Subcutaneous abdominal adipose tissue (tissue), 5 donors: ENCODE results near the gene GOLPH3.

ENCODE experiments used
- H3K27ac ChIP-seq: one replicate; pipeline ENCODE4 v1.7.0; 2013; ENCODE audit warnings: low read depth, mild to moderate bottlenecking, inconsistent platforms, low read length, moderate library complexity
- H3K27me3 ChIP-seq, 5 donors: one replicate each; pipeline ENCODE4 v1.7.0; 2013; ENCODE audit warnings: low read length in 5 of 5, inconsistent platforms in 1 of 5; ENCODE audit not compliant: control insufficient read depth in 5 of 5, insufficient read depth in 4 of 5
- H3K36me3 ChIP-seq, 5 donors: one replicate each; pipeline ENCODE4 v1.7.0; 2013; ENCODE audit warnings: low read length in 5 of 5; ENCODE audit not compliant: control insufficient read depth in 5 of 5, insufficient read depth in 5 of 5
- H3K4me1 ChIP-seq, 5 donors: one replicate each; pipeline ENCODE4 v1.7.0; 2013; ENCODE audit warnings: low read length in 5 of 5, mild to moderate bottlenecking in 3 of 5, moderate library complexity in 1 of 5; ENCODE audit not compliant: control insufficient read depth in 5 of 5, insufficient read depth in 5 of 5
- H3K4me3 ChIP-seq, 5 donors: one replicate each; pipeline ENCODE4 v1.7.0; 2013; ENCODE audit warnings: low read length in 5 of 5, low read depth in 1 of 5
- H3K9ac ChIP-seq, 5 donors: one replicate each; pipeline ENCODE4 v1.7.0; 2013; ENCODE audit warnings: low read length in 5 of 5, mild to moderate bottlenecking in 4 of 5, moderate library complexity in 3 of 5
- H3K9me3 ChIP-seq, 5 donors: one replicate each; pipeline ENCODE4 v1.7.0; 2013; ENCODE audit warnings: low read length in 5 of 5; ENCODE audit not compliant: control insufficient read depth in 5 of 5
- donor health status: healthy.
- donor health status: healthy.
- donor health status: healthy.
- donor health status: healthy.
- donor health status: healthy.

The GOLPH3 gene

GRCh38 chr5:32202394-32202793 lies 28.3 kb upstream of the GOLPH3 start:
- Histone ChIP-seq H3K27ac (peak overlapping the region; percentile 60), H3K27me3 (no peaks in the 10 kb centered on the region), H3K9me3 (no peaks in the 10 kb centered on the region), H3K4me1 (peaks cover 3 to 42% (median 25%) of the 10 kb centered on the region in 5 donors), H3K4me3 (no peak overlapping the region), H3K9ac (no peak overlapping the region), H3K36me3 (no peaks in the 10 kb centered on the region)

GRCh38 chr5:32201122-32201753 lies 27.1 kb upstream of the GOLPH3 start:
- Histone ChIP-seq H3K27me3 (no peaks in the 10 kb centered on the region), H3K9me3 (no peaks in the 10 kb centered on the region), H3K9ac (no peak overlapping the region), H3K27ac (peak overlapping the region; percentile 52), H3K4me1 (peaks cover 3 to 42% (median 25%) of the 10 kb centered on the region in 5 donors), H3K4me3 (no peak overlapping the region), H3K36me3 (no peaks in the 10 kb centered on the region)

- Histone ChIP-seq H3K9ac (no peak overlapping the region), H3K9me3 (no peaks in the 10 kb centered on the region), H3K4me3 (no peak overlapping the region), H3K27me3 (no peaks in the 10 kb centered on the region), H3K27ac (no peak overlapping the region), H3K36me3 (no peaks in the 10 kb centered on the region), H3K4me1 (peaks cover 5 to 19% (median 13%) of the 10 kb centered on the region in 5 donors)
Measured at GRCh38 chr5:32197032-32197431, 22.9 kb upstream of the GOLPH3 start.

GRCh38 chr5:32195265-32195664 lies 21.1 kb upstream of the GOLPH3 start:
- H3K4me3 ChIP-seq: no peak overlapping the region
- H3K9ac ChIP-seq: no peak overlapping the region
- no peaks in the 10 kb centered on the region for H3K27me3 ChIP-seq
- H3K36me3 ChIP-seq: no peaks in the 10 kb centered on the region
- H3K27ac ChIP-seq: no peak overlapping the region
- H3K9me3 ChIP-seq: no peaks in the 10 kb centered on the region
- peaks cover 5 to 11% (median 9%) of the 10 kb centered on the region in 5 donors for H3K4me1 ChIP-seq

GRCh38 chr5:32193591-32193990 lies 19.5 kb upstream of the GOLPH3 start:
- Histone ChIP-seq H3K9ac (no peak overlapping the region), H3K27me3 (no peaks in the 10 kb centered on the region), H3K36me3 (no peaks in the 10 kb centered on the region), H3K4me1 (peaks cover 5 to 15% (median 10%) of the 10 kb centered on the region in 5 donors), H3K27ac (no peak overlapping the region), H3K9me3 (no peaks in the 10 kb centered on the region), H3K4me3 (peak overlapping the region in 2 of 5 donors; percentile 39 to 44)

DNA sequence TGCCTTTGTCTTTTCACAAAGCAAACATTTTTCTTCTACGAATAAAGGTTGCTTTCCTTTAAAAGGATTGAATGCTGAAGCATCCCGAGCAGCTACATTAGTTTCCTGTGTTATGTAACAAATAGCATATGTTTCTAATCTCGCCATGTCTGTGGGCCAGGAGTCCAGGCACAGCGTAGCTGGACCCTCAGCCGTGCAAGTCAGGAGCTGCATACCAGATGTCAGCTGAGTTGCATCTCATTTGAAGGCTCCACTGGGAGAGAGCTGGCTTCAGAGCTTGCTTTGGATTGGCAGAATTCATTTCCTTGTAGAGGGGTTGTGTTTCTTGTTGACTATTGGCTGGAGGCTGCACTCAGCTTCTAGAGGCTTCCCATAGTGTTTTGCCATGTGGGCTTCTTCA lies 16.0 kb upstream of the GOLPH3 start:
- Histone ChIP-seq H3K36me3 (no peaks in the 10 kb centered on the region), H3K27ac (no peak overlapping the region)

GRCh38 chr5:32187675-32188074 lies 13.6 kb upstream of the GOLPH3 start:
- Histone ChIP-seq H3K4me3 (no peak overlapping the region), H3K9ac (no peak overlapping the region), H3K4me1 (peaks cover 0 to 7% (median 4%) of the 10 kb centered on the region in 5 donors), H3K27ac (no peak overlapping the region), H3K9me3 (peaks cover 0 to 3% (median 0%) of the 10 kb centered on the region in 5 donors), H3K27me3 (no peaks in the 10 kb centered on the region), H3K36me3 (no peaks in the 10 kb centered on the region)

More for the DNA sequence above, 16.0 kb upstream of the GOLPH3 start:
- H3K4me1 ChIP-seq: peaks cover 5 to 15% (median 10%) of the 10 kb centered on the region in 5 donors
- H3K9ac ChIP-seq: no peak overlapping the region
- peak overlapping the region in 2 of 5 donors; percentile 4 to 39 for H3K4me3 ChIP-seq
- H3K27me3 ChIP-seq: no peaks in the 10 kb centered on the region
- H3K9me3 ChIP-seq: peaks cover 0 to 3% (median 0%) of the 10 kb centered on the region in 5 donors

DNA sequence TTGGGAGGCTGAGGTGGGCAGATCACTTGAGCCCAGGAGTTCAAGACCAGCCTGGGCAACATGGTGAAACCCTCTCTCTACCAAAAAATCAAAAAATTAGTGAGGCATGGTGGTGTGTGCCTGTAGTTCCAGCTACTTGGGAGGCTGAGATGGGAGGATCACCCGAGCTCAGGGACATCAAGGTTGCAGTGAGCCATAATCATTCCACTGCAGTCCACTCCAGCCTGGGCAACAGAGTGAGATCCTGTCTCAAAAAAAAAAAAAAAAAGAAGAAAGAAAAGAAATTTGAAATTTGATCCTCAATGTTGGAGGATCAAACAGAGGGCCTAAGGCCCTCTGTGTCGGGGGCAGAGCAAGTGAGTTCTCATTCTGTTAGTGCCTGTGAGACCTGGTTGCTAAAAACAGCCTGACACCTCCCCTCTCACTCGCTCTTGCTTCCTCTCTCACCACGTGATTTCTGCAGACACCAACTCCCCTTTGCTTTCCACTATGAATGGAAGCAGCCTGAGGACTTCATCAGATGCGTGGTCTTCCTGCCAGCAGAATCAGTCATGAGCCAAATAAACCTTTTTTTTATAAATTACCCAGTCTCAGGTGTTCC lies 8.4 kb upstream of the GOLPH3 start:
- Histone ChIP-seq H3K9me3 (peaks cover 0 to 1% (median 0%) of the 10 kb centered on the region in 5 donors), H3K4me3 (no peak overlapping the region), H3K9ac (no peak overlapping the region), H3K27ac (no peak overlapping the region), H3K4me1 (no peaks in the 10 kb centered on the region), H3K36me3 (no peaks in the 10 kb centered on the region), H3K27me3 (no peaks in the 10 kb centered on the region)

DNA sequence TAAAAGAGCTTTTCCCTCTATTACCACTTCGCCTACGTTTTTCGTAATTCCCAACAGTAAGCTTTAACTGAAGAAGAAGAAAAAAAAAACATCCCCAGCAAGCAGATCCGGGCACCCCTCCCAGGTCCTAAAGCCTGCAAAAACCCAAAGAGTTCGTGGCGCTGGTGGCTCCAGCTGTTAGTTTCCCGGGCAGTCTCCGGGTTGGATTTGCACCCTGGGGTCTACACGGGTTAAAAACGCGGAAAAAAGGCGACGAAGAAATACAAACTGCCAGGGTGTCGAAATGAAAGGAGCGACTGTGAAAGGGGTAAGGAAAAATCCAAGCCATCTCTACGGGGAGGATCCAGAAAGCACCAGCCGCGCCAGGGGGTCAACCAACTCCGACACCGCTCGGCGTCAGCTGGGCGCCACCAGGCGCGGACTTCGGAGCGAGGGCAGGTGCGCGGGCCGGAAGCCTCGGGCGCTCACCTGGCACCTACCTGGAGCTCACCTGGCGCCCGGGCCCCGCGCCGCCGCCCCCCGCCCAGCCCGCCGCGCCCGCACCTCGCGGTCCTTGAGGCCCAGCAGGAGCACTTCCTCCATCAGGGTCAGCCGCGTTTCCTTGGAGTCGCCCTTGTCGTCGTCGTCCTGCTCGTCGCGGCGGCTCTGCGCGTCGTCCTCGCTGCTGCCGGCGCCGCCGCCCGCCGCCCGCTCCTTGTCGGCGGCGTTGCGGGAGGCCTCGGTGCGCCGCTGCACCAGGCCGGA lies 680 bp downstream of the GOLPH3 start:
- H3K27ac ChIP-seq: peak overlapping the region; percentile 99
- no peaks in the 10 kb centered on the region for H3K27me3 ChIP-seq
- peaks cover 0 to 15% (median 3%) of the 10 kb centered on the region in 5 donors for H3K36me3 ChIP-seq
- peak overlapping the region; percentile 91 to 94 (median 94) for H3K4me3 ChIP-seq
- no peaks in the 10 kb centered on the region for H3K9me3 ChIP-seq
- H3K9ac ChIP-seq: peak overlapping the region; percentile 89 to 97 (median 94)
- peaks cover 0 to 37% (median 35%) of the 10 kb centered on the region in 5 donors for H3K4me1 ChIP-seq

DNA sequence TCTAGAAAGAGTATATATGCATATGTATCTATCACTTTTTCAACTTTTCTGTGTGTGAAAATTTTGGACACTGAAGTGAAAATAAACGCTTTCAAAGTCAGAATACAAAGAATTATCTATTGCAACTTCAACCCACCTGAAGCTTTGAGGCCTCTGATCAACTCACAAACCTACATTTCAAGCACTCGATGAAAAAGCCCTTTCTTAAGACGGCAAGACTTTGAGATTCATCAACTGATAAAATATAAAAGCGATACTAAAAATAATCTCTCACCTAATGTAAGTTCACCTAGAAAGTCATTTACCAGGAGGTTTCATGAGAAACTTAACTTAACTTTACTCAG lies 1.2 kb downstream of the GOLPH3 start:
- peak overlapping the region; percentile 99 for H3K27ac ChIP-seq
- peaks cover 0 to 17% (median 6%) of the 10 kb centered on the region in 5 donors for H3K36me3 ChIP-seq
- no peaks in the 10 kb centered on the region for H3K27me3 ChIP-seq
- peak overlapping the region; percentile 91 to 94 (median 94) for H3K4me3 ChIP-seq
- H3K9ac ChIP-seq: peak overlapping the region; percentile 89 to 97 (median 94)
- H3K4me1 ChIP-seq: peaks cover 0 to 37% (median 36%) of the 10 kb centered on the region in 5 donors
- no peaks in the 10 kb centered on the region for H3K9me3 ChIP-seq
